H9 (cell line): Measurements from ENCODE around the gene DGKG. TPM values are rescaled to one million over a fixed set of nuclear protein-coding genes. Genes with fewer than 3 reads are reported as not detected.

ENCODE experiments used
- DNase-seq: peaks from one replicate; pipeline ENCODE4 v3.0.0-alpha.2; 2017
- H2AFZ ChIP-seq: one replicate; pipeline ENCODE4 v1.6.1; 2013; ENCODE audit warnings: mild to moderate bottlenecking, low read length, control low read depth, moderate library complexity
- H2AK5ac ChIP-seq: 2 replicates; pipeline ENCODE4 v1.6.1; 2013; ENCODE audit warnings: low read length, control low read depth, mixed read lengths; ENCODE audit not compliant: insufficient read length
- H2BK120ac ChIP-seq: one replicate; pipeline ENCODE4 v1.6.1; 2013; ENCODE audit warnings: low read depth, mild to moderate bottlenecking, low read length, control low read depth, inconsistent platforms; ENCODE audit not compliant: poor library complexity, severe bottlenecking
- H2BK12ac ChIP-seq: 2 replicates; pipeline ENCODE4 v1.6.1; 2013; ENCODE audit warnings: low read length, control low read depth, mixed read lengths, low read depth; ENCODE audit not compliant: insufficient read length
- H2BK15ac ChIP-seq: 2 replicates; pipeline ENCODE4 v1.6.1; 2013; ENCODE audit warnings: low read depth, low read length, control low read depth
- H2BK20ac ChIP-seq: one replicate; pipeline ENCODE4 v1.6.1; 2013; ENCODE audit warnings: low read depth, mild to moderate bottlenecking, low read length, control low read depth, inconsistent platforms; ENCODE audit not compliant: poor library complexity, severe bottlenecking
- H2BK5ac ChIP-seq: 2 replicates; pipeline ENCODE4 v1.6.1; 2013; ENCODE audit warnings: low read length, control low read depth, mixed read lengths; ENCODE audit not compliant: insufficient read length
- H3K14ac ChIP-seq: 2 replicates; pipeline ENCODE4 v1.6.1; 2013; ENCODE audit warnings: low read length, control low read depth; ENCODE audit not compliant: insufficient read depth
- H3K18ac ChIP-seq: 2 replicates; pipeline ENCODE4 v1.6.1; 2013; ENCODE audit warnings: low read depth, mild to moderate bottlenecking, mixed read lengths, low read length, control low read depth; ENCODE audit not compliant: insufficient read length
- H3K23ac ChIP-seq: 2 replicates; pipeline ENCODE4 v1.6.1; 2013; ENCODE audit warnings: low read length, control low read depth, mixed read lengths, low read depth; ENCODE audit not compliant: insufficient read length
- H3K23me2 ChIP-seq: 2 replicates; pipeline ENCODE4 v1.6.1; 2013; ENCODE audit warnings: low read depth, mild to moderate bottlenecking, mixed read lengths, low read length, control low read depth; ENCODE audit not compliant: insufficient read length, poor library complexity, severe bottlenecking
- H3K27ac ChIP-seq: 2 replicates; pipeline ENCODE4 v1.5.1; 2013; ENCODE audit warnings: low read length, control low read depth, mixed read lengths, low read depth; ENCODE audit not compliant: insufficient read length
- H3K27me3 ChIP-seq: 2 replicates; pipeline ENCODE4 v1.6.1; 2013; ENCODE audit warnings: low read length, control low read depth, inconsistent platforms; ENCODE audit not compliant: insufficient read depth
- H3K4ac ChIP-seq: 2 replicates; pipeline ENCODE4 v1.6.1; 2013; ENCODE audit warnings: low read depth, mild to moderate bottlenecking, control low read depth, inconsistent platforms, low read length, moderate library complexity
- H3K4me1 ChIP-seq: 2 replicates; pipeline ENCODE4 v1.6.1; 2013; ENCODE audit warnings: low read length, control low read depth, inconsistent platforms; ENCODE audit not compliant: insufficient read depth
- H3K4me2 ChIP-seq: 2 replicates; pipeline ENCODE4 v1.6.1; 2013; ENCODE audit warnings: low read length, control low read depth, mixed read lengths; ENCODE audit not compliant: insufficient read length, insufficient read depth
- H3K56ac ChIP-seq: 2 replicates; pipeline ENCODE4 v1.6.1; 2013; ENCODE audit warnings: low read depth, mild to moderate bottlenecking, mixed read lengths, low read length, control low read depth; ENCODE audit not compliant: insufficient read length
- H3K79me1 ChIP-seq: 2 replicates; pipeline ENCODE4 v1.6.1; 2013; ENCODE audit warnings: low read depth, mild to moderate bottlenecking, moderate library complexity, low read length, control low read depth, inconsistent platforms; ENCODE audit not compliant: insufficient read depth, poor library complexity, severe bottlenecking
- H3K79me2 ChIP-seq: 2 replicates; pipeline ENCODE4 v1.6.1; 2013; ENCODE audit warnings: low read length, control low read depth, inconsistent platforms; ENCODE audit not compliant: insufficient read depth
- H3K9ac ChIP-seq: 2 replicates; pipeline ENCODE4 v1.6.1; 2013; ENCODE audit warnings: low read length, control low read depth, mixed read lengths; ENCODE audit not compliant: insufficient read length; ENCODE audit errors: extremely low read depth
- H3K9me3 ChIP-seq: one replicate; pipeline ENCODE4 v1.6.1; 2013; ENCODE audit warnings: low read depth, low read length, inconsistent platforms; ENCODE audit not compliant: control insufficient read depth
- H3T11ph ChIP-seq: one replicate; pipeline ENCODE4 v1.6.1; 2013; ENCODE audit warnings: mild to moderate bottlenecking, low read length, control low read depth, inconsistent platforms
- H4K20me1 ChIP-seq: one replicate; pipeline ENCODE4 v1.6.1; 2013; ENCODE audit not compliant: control insufficient read depth, insufficient read length, insufficient read depth
- H4K5ac ChIP-seq: 2 replicates; pipeline ENCODE4 v1.6.1; 2013; ENCODE audit warnings: low read depth, mild to moderate bottlenecking, mixed read lengths, low read length, control low read depth; ENCODE audit not compliant: insufficient read length
- H4K8ac ChIP-seq: replicated peaks from 2 replicates; pipeline ENCODE4 v1.6.1; 2013; ENCODE audit warnings: low read length, control low read depth, mixed read lengths, low read depth; ENCODE audit not compliant: insufficient read length
- H4K91ac ChIP-seq: 2 replicates; pipeline ENCODE4 v1.6.1; 2013; ENCODE audit warnings: low read depth, mild to moderate bottlenecking, moderate library complexity, mixed read lengths, low read length, control low read depth; ENCODE audit not compliant: insufficient read length
- H3K27ac Mint-ChIP-seq, 3 experiments: 2 replicates in 2 of 3; 3 replicates in 1 of 3; pipeline ENCODE4 v1.8.0; 2020 to 2021; ENCODE audit warnings: mixed read lengths in 3 of 3, mild to moderate bottlenecking in 1 of 3, moderate library complexity in 1 of 3
- H3K27me3 Mint-ChIP-seq: 2 replicates; pipeline ENCODE4 v1.8.0; 2021; ENCODE audit warnings: low read depth, mild to moderate bottlenecking, moderate library complexity, mixed read lengths
- H3K36me3 Mint-ChIP-seq, 3 experiments: 2 replicates in 2 of 3; 3 replicates in 1 of 3; pipeline ENCODE4 v1.8.0; 2020 to 2021; ENCODE audit warnings: low read depth in 3 of 3, mixed read lengths in 3 of 3; ENCODE audit not compliant: insufficient read depth in 1 of 3
- H3K4me1 Mint-ChIP-seq, 2 experiments: 2 replicates each; pipeline ENCODE4 v1.8.0; 2020; ENCODE audit warnings: mixed read lengths in 2 of 2
- H3K4me3 Mint-ChIP-seq, 2 experiments: 2 replicates in 1 of 2; 3 replicates in 1 of 2; pipeline ENCODE4 v1.8.0; 2020 to 2021; ENCODE audit warnings: mild to moderate bottlenecking in 2 of 2, mixed read lengths in 2 of 2, moderate library complexity in 1 of 2
- H3K9me3 Mint-ChIP-seq, 2 experiments: 2 replicates in 1 of 2; 3 replicates in 1 of 2; pipeline ENCODE4 v1.8.0; 2020; ENCODE audit warnings: mild to moderate bottlenecking in 2 of 2, mixed read lengths in 2 of 2, moderate library complexity in 1 of 2
- WGBS: extraction: QIAGEN DNeasy Blood & Tissue Kit; methylation state at CpG from one replicate; pipeline ENCODE4 v1.1.7; 2013; ENCODE audit warnings: missing lambda C conversion rate, low lambda C conversion rate, mixed read lengths; ENCODE audit not compliant: insufficient read length; ENCODE audit errors: extremely low coverage; 5-methylcytosine and 5-hydroxymethylcytosine counted together
- total RNA-seq: library from RNA; stranded (reverse); gene quantifications from 2 replicates; pipeline ENCODE4 v1.2.1, GENCODE V29; 2021
- TF ChIP-seq, protein P1 (sequence below): fragments of 200-600 bp; sonication (generic); conservative IDR thresholded peaks from 3 replicates; pipeline ENCODE4 v1.8.0; 2021; ENCODE audit warnings: antibody characterized with exemption, mild to moderate bottlenecking

The DGKG gene
- total RNA-seq, 1 experiment from 2014 or later = not detected

DNA sequence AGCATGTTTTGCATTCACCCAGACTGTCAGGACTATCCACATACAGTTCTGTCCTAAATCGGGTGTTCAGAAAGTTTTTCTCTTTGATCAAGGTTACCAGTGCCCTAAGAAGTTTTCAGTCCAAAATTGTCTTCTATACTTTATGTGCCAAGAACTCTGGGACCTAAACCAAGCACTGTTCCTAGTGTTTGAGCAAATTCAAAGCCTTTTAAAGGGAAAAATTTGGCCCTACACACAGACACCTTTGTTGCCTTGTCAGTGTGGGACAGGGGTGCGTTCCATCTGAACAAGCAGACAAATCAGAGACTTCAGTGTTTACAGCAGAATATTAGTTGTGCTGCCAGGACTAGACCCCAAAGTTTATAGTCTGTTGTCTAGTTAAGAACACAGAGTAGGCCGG, 50.6 kb downstream of the DGKG start:
- no peaks in the 10 kb centered on the region for H3K9me3 Mint-ChIP-seq
- no peaks in the 10 kb centered on the region for H3K36me3 Mint-ChIP-seq
- Histone ChIP-seq H2AK5ac (no peak overlapping the region), H2BK5ac (no peak overlapping the region), H3K27ac (no peak overlapping the region), H3K9ac (no peak overlapping the region), H4K8ac (no peak overlapping the region), H2AFZ (no peak overlapping the region), H4K5ac (no peak overlapping the region), H3K79me2 (no peaks in the 10 kb centered on the region), H3K4me1 (no peaks in the 10 kb centered on the region; the same call in 1 of the 2 replicates), H4K91ac (no peak overlapping the region), H3K4ac (no peak overlapping the region), H3K4me2 (no peak overlapping the region), H2BK12ac (no peak overlapping the region), H3K9me3 (no peaks in the 10 kb centered on the region), H3K27me3 (no peaks in the 10 kb centered on the region), H3K14ac (no peak overlapping the region), H2BK120ac (no peak overlapping the region), H2BK20ac (no peak overlapping the region), H2BK15ac (no peak overlapping the region), H3K56ac (no peak overlapping the region), H4K20me1 (no peaks in the 10 kb centered on the region), H3T11ph (no peak overlapping the region), H3K23me2 (no peaks in the 10 kb centered on the region), H3K79me1 (no peaks in the 10 kb centered on the region), H3K18ac (no peak overlapping the region), H3K23ac (no peak overlapping the region)
- H3K27me3 Mint-ChIP-seq = peaks cover 9% of the 10 kb centered on the region
- no CpG with 5 or more reads among the region's 3 CpGs for WGBS
- DNase-seq = no peak
- peaks cover 4 to 14% of the 10 kb centered on the region in 2 experiments for H3K4me1 Mint-ChIP-seq
- no peak overlapping the region for H3K27ac Mint-ChIP-seq
- no peak overlapping the region for H3K4me3 Mint-ChIP-seq
- TF ChIP-seq, protein P1, sequence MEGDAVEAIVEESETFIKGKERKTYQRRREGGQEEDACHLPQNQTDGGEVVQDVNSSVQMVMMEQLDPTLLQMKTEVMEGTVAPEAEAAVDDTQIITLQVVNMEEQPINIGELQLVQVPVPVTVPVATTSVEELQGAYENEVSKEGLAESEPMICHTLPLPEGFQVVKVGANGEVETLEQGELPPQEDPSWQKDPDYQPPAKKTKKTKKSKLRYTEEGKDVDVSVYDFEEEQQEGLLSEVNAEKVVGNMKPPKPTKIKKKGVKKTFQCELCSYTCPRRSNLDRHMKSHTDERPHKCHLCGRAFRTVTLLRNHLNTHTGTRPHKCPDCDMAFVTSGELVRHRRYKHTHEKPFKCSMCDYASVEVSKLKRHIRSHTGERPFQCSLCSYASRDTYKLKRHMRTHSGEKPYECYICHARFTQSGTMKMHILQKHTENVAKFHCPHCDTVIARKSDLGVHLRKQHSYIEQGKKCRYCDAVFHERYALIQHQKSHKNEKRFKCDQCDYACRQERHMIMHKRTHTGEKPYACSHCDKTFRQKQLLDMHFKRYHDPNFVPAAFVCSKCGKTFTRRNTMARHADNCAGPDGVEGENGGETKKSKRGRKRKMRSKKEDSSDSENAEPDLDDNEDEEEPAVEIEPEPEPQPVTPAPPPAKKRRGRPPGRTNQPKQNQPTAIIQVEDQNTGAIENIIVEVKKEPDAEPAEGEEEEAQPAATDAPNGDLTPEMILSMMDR = no peak
